GM19324 (cell line): ENCODE measurements around the gene SPDYE17.
A peak's percentile ranks its signal among the peaks of the same experiment; 100 is the strongest.
"Not testable (repeated sequence)": the region's sequence is repeated elsewhere in the genome, so short reads cannot be mapped to it uniquely, and the experiment has no call there.

ENCODE experiments used
- ATAC-seq: cut with Tn5 transposase; IDR thresholded peaks from one replicate; pipeline ENCODE4 v1.9.1; 2021; ENCODE audit warnings: mild to moderate bottlenecking, moderate library complexity; ENCODE audit not compliant: unreplicated experiment, low FRiP score

SPDYE17 gene

DNA sequence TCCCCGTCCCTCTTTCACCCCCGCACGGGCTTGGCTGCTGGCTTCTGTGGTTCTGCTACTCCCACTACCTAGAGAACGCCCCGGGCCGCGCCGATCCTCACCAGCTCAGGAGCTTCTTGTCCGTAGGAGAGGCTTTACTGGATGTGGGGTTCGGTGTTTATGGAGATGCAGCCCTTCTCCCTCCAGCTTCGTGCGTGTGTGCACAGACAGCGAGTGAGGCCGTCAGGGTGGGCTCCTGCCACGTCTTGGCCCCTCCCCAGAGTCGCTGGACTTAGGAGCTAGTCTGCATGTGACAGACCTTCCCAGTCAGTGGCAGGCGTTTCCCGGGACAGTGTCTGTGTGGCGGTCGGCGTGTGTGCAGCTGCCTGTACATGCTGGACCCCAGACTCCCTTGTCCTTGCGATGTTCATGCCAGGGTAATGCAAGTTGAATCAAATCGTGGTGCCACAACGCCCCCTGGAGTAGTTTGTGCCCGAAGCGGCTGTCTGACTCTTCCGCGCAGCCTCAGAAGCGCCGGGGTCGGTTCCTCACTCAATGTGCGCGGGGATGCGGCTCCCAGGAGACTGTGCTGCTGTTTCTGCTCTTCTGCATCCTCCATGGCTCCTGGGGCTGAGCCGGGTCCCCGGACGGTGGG lies 32.6 kb downstream of the SPDYE17 start:
- not testable (repeated sequence) for ATAC-seq

GRCh38 chr7:76998764-76999450 lies 33.3 kb downstream of the SPDYE17 start:
- not testable (repeated sequence) for ATAC-seq

DNA sequence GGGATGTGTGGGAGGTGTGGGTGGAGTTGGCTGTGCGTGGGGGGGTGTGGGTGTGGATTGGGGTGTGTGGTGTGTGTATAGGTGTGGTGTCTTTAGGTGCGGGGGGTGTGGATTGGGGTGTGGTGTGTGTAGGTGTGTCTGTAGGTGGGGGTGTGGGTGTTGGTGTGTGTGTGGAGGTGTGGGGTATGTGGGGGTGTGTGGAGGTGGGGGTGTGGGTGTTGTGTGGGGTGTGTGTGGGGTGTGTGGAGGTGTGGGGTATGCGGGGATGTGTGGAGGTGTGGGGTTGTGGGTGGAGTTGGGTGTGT lies 33.9 kb downstream of the SPDYE17 start:
- no peak for ATAC-seq

DNA sequence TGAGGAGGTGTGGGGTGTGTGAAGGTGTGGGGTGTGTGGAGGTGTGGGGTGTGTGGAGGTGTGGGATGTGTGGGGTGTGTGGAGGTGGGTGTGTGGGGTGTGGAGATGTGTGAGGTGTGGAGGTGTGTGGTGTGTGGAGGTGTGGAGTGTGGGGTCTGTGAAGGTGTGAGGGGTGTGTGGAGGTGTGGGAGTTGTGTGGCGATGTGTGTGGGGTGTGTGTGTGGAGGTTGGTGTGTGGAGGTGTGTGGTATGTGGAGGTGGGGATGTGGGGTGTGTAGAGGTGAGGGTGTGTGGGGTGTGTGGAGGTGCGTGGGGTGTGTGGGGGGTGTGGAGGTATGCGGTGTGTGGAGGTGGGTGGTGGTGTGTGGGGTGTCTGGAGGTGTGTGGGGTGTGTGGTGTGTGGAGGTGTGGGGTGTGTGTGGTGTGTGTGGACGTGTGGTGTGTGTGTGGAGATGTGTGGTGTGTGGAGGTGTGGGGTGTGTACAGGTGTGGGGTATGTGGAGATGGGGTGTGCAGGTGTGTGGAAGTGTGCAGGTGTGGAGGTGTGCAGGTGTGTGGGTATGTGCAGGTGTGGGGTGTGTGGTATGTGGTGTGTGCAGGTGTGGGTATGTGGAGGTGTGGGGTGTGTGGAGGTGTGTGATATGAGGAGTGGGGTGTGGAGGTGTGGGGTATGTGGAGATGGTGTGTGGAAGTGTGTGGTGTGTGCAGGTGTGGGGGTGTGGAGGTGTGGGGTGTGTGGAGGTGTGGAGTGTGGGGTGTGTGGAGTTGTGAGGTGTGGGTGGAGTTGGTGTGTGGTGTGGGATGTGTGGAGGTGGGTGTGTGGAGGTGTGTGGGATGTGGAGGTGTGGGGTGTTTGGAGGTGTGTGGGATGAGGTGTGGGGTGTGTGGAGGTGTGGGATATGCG lies 34.5 kb downstream of the SPDYE17 start:
- ATAC-seq: no peak

DNA sequence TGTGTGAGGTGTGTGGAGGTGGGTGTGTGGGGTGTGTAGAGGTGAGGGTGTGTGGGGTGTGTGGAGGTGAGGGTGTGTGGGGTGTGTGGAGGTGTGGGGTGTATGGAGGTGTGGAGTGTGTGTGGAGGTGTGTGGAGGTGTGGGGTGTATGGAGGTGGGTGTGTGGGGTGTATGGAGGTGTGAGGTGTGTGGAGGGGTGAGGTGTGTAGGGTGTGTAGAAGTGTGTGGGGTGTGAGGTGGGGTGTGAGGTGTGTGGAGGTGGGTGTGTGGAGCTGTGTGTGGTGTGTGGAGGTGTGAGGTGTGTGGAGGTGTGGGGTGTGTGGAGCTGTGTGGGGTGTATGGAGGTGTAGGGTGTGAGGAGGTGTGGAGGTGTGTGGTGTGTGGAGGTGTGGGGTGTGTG lies 35.2 kb downstream of the SPDYE17 start:
- not testable (repeated sequence) for ATAC-seq

DNA sequence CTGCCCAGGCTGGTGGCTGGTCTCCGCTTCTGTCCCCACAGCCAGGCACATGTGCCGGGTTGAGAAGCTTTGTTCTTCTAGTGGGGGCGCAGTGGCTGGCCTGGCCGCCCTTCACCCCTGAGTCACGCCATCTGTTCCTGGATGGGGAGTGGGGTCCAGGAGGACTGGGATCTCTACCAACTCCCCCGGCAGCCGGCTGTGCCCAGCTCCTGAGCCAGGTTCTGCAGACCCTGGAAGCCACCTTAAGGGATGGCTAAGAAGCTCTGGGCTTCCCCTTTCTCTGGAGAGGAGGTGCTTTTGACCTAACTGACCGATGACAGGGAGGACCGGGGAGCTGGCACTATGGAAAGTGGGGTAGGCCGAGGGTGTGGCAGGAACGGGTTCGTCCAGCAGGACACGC lies 37.9 kb downstream of the SPDYE17 start:
- ATAC-seq: not testable (repeated sequence)

DNA sequence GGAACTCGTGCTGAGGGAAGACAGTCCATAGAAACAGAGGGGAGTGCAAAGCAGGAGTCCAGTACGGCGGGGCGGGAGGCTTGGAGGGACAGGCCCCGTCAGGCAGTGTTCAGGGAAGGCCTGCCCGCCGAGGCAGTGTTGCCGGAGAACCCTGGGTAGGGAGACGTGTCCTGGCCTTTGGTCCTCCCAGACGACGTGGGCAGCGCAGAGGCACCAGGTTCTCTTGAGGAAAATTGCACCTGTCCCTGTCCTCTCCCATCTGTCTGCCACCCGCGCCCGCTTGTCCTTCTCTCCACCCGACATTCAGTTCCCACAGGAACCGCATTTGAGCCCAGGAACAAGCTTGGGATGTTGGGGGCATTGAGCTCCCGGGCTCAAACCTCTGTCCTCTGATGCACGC lies 38.3 kb downstream of the SPDYE17 start:
- not testable (repeated sequence) for ATAC-seq

- ATAC-seq: not testable (repeated sequence)
These were observed 39.3 kb downstream of the SPDYE17 start for GRCh38 chr7:76992871-76993270.

DNA sequence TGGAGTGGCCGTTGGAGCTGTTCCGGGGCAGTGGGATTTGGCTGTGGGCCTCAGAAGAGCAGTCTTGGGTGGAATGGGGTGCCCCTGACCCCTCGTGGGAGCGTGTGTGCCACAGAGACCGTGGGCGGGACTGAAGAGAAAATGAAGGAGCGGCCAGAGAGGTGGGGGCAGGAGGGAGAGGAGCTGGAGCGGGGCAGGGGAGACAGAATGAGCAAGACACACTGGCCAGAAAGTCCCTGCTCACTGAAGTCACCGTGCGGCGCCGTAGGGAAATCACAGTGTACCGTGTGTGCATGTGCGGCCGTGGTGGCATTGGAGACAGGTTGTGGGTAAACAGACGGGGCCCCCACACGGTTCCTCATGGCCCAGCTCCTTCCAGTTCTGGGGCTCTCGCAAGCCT lies 40.0 kb downstream of the SPDYE17 start:
- not testable (repeated sequence) for ATAC-seq

- ATAC-seq: not testable (repeated sequence)
These were observed 42.0 kb downstream of the SPDYE17 start for GRCh38 chr7:76990202-76990601.

- ATAC-seq: not testable (repeated sequence)
These were observed 46.0 kb downstream of the SPDYE17 start for GRCh38 chr7:76985924-76986717.

DNA sequence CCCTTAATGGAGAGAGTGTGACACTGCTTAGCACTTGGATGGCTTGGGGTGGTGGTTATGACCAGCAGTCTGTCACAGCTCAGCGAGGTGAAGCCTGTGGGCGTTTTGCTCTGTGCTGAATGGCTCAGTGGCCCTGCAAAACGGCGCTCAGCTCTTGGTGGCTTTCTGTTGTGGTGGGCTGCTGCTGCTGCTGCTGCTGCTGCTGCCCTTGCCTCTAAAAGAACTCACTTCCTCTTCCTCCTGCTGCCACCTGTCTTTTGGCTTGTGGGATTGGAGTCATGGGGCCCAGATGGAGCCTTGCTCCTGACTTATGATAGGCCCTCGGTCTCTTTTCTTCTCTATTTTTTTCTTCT lies 47.4 kb downstream of the SPDYE17 start:
- ATAC-seq: peak; percentile 80

- peak; percentile 17 for ATAC-seq
These were observed 48.0 kb downstream of the SPDYE17 start for GRCh38 chr7:76983937-76984783.

- ATAC-seq: not testable (repeated sequence)
These were observed 48.8 kb downstream of the SPDYE17 start for GRCh38 chr7:76983333-76983732.

GRCh38 chr7:76982501-76982900 lies 49.7 kb downstream of the SPDYE17 start:
- ATAC-seq: not testable (repeated sequence)

- ATAC-seq: not testable (repeated sequence)
These were observed 50.8 kb downstream of the SPDYE17 start for GRCh38 chr7:76981187-76981970.

DNA sequence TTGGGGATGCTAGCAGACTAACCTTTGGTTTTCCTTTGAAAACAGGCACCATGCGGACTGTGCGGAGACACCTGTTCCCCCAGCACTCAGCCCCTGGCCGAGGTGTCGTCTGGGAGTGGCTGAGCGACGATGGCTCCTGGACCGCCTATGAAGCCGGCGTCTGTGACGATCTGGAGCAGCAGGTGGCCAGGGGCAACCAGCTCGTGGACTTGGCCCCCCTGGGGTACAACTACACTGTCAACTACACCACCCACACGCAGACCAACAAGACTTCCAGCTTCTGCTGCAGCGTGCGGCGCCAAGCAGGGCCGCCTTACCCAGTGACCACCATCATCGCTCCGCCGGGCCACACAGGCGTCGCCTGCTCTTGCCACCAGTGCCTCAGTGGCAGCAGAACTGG lies 51.6 kb downstream of the SPDYE17 start:
- ATAC-seq: not testable (repeated sequence)

DNA sequence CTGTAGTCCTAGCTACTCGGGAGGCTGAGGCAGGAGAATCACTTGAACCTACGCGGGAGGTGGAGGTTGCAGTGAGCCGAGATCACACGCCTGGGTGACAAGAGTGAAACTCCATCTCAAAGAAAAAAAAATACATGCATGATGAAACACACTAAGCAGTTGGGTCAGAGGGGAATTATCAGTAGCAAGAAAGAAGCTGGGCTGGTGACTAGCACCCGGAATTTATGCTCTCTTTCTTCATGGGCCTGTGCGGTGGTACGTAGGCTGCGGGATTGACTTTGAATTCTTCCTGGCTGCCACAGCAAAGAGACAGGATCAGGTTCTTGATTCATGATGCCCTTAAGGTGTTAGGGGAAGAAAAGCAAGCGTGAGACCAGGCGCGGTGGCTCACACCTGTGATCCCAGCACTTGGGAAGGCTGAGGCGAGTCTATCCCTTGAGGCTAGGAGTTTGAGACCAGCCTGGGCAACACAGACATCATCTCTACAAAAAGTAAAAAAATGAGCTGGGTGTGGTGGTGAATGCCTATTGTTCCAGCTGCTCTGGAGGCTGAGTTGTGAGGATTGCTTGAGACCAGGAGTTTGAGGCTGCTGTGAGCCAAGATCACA lies 54.3 kb downstream of the SPDYE17 start:
- ATAC-seq: not testable (repeated sequence)
